Endothelial cell (in vitro differentiated cells): ENCODE results near the gene COL11A2. TPM values are rescaled to one million over a fixed set of nuclear protein-coding genes. Genes with fewer than 3 reads are reported as not detected.

Experiments
- DNase-seq: peaks from one replicate; pipeline ENCODE4 v3.0.0; 2021; ENCODE audit warnings: low spot score
- H3K27ac Mint-ChIP-seq: one replicate; pipeline ENCODE4 v1.8.0; 2021; ENCODE audit warnings: mixed read lengths, inconsistent platforms; ENCODE audit not compliant: unreplicated experiment
- H3K27me3 Mint-ChIP-seq: one replicate; pipeline ENCODE4 v1.8.0; 2021; ENCODE audit warnings: mild to moderate bottlenecking, moderate library complexity, mixed read lengths, inconsistent platforms; ENCODE audit not compliant: unreplicated experiment
- H3K36me3 Mint-ChIP-seq: one replicate; pipeline ENCODE4 v1.8.0; 2021; ENCODE audit warnings: mild to moderate bottlenecking, low read depth, mixed read lengths, inconsistent platforms; ENCODE audit not compliant: unreplicated experiment
- H3K4me1 Mint-ChIP-seq: one replicate; pipeline ENCODE4 v1.8.0; 2021; ENCODE audit warnings: mild to moderate bottlenecking, mixed read lengths, inconsistent platforms; ENCODE audit not compliant: unreplicated experiment
- H3K4me3 Mint-ChIP-seq: one replicate; pipeline ENCODE4 v1.8.0; 2021; ENCODE audit warnings: mild to moderate bottlenecking, mixed read lengths, inconsistent platforms; ENCODE audit not compliant: unreplicated experiment
- H3K9me3 Mint-ChIP-seq: one replicate; pipeline ENCODE4 v1.8.0; 2021; ENCODE audit warnings: mixed read lengths, inconsistent platforms; ENCODE audit not compliant: unreplicated experiment
- CTCF ChIP-seq: fragments of 200-600 bp; sonication (generic); IDR thresholded peaks from one replicate; pipeline ENCODE4 v1.5.0; 2021; ENCODE audit warnings: antibody characterized with exemption; ENCODE audit not compliant: unreplicated experiment
- total RNA-seq: library from RNA; stranded (reverse); fragmentation: NEBNext Ultra II Directional; extraction: Animal tissue kit (Norgen Biotek cat#: 25700); gene quantifications from one replicate; pipeline ENCODE4 v1.2.1, GENCODE V29; 2021; ENCODE audit not compliant: unreplicated experiment

COL11A2 gene
- total RNA-seq, 1 donor from 2014 or later = 127 TPM

GRCh38 chr6:33172688-33173534, 19.4 kb downstream of the COL11A2 start:
- TF ChIP-seq CTCF = peak; percentile 35
- peak; percentile 41 for DNase-seq
- no peak overlapping the region for H3K4me3 Mint-ChIP-seq
- no peaks in the 10 kb centered on the region for H3K9me3 Mint-ChIP-seq
- peaks cover 2% of the 10 kb centered on the region for H3K4me1 Mint-ChIP-seq
- peaks cover 14% of the 10 kb centered on the region for H3K27me3 Mint-ChIP-seq
- no peak overlapping the region for H3K27ac Mint-ChIP-seq
- peaks cover 13% of the 10 kb centered on the region for H3K36me3 Mint-ChIP-seq

GRCh38 chr6:33171880-33172687, 20.2 kb downstream of the COL11A2 start:
- no peak for TF ChIP-seq CTCF
- Mint-ChIP-seq H3K4me1 (no peaks in the 10 kb centered on the region), H3K9me3 (no peaks in the 10 kb centered on the region), H3K4me3 (no peak overlapping the region), H3K27me3 (peaks cover 14% of the 10 kb centered on the region), H3K27ac (no peak overlapping the region), H3K36me3 (peaks cover 10% of the 10 kb centered on the region)
- DNase-seq = no peak

- no peak overlapping the region for H3K4me3 Mint-ChIP-seq
- DNase-seq = no peak
- H3K4me1 Mint-ChIP-seq = no peaks in the 10 kb centered on the region
Measured at GRCh38 chr6:33171016-33171879, 21.0 kb downstream of the COL11A2 start.

More at GRCh38 chr6:33171016-33171879, 21.0 kb downstream of the COL11A2 start:
- no peaks in the 10 kb centered on the region for H3K9me3 Mint-ChIP-seq
- peaks cover 10% of the 10 kb centered on the region for H3K36me3 Mint-ChIP-seq
- no peak overlapping the region for H3K27ac Mint-ChIP-seq
- TF ChIP-seq CTCF = no peak
- H3K27me3 Mint-ChIP-seq = peaks cover 14% of the 10 kb centered on the region
